ENCODE measurements around the gene CPSF3. TPM values are rescaled to one million over a fixed set of nuclear protein-coding genes. Genes with fewer than 3 reads are reported as not detected.

CPSF3 gene
- total and polyA plus RNA-seq, 2 of the 13 experiments (the other 11 are each of a cell fraction or from before 2014, with no cell fraction given): 19.8 to 93.0 TPM

GRCh38 chr2:9423100-9423921, at the start of gene CPSF3, which contains the start of gene ITGB1BP1 (continued):
- TF ChIP-seq ATF7 (IDR thresholded peaks at IDR 0.05) (no peak), ATF7 (CRISPR knock-in tag; IDR thresholded peaks at IDR 0.05) (0 out of 2 replicates have a peak, but pooled peaks have one; percentile 55), U2AF2 (IDR thresholded peaks at IDR 0.05; ENCODE audit: low read depth, low read length) (no peak), ZFP82 (CRISPR knock-in tag; IDR thresholded peaks at IDR 0.05; ENCODE audit: borderline replicate concordance) (peak; percentile 96; the same call in 1 of the 2 replicates), ZFP91 (CRISPR knock-in tag; IDR thresholded peaks at IDR 0.05; ENCODE audit: borderline replicate concordance) (peak; percentile 98), PITX1 (CRISPR knock-in tag; IDR thresholded peaks at IDR 0.05) (no peak; the same call in 1 of the 2 replicates), KDM5B (CRISPR knock-in tag; IDR thresholded peaks at IDR 0.05; ENCODE audit: borderline replicate concordance) (peak; percentile 93), NONO (IDR thresholded peaks at IDR 0.05) (no peak), NONO (CRISPR knock-in tag; conservative IDR thresholded peaks at IDR 0.05) (peak; percentile 98), ZNF281 (CRISPR knock-in tag; IDR thresholded peaks at IDR 0.05; ENCODE audit: borderline replicate concordance) (peak; percentile 6; the same call in 1 of the 2 replicates), TRIM24 (CRISPR knock-in tag; IDR thresholded peaks at IDR 0.05) (no peak), E2F2 (CRISPR knock-in tag; IDR thresholded peaks at IDR 0.05; ENCODE audit: borderline replicate concordance) (peak; percentile 82; the same call in 1 of the 2 replicates), MATR3 (CRISPR knock-in tag; IDR thresholded peaks at IDR 0.05) (no peak), ZNF670 (CRISPR knock-in tag; IDR thresholded peaks at IDR 0.05; ENCODE audit: borderline replicate concordance) (peak; percentile 49; the same call in 1 of the 2 replicates), STAT6 (CRISPR knock-in tag; IDR thresholded peaks at IDR 0.05; ENCODE audit: borderline replicate concordance) (peak; percentile 34; the same call in 1 of the 2 replicates), ZHX1 (CRISPR knock-in tag; IDR thresholded peaks at IDR 0.05; ENCODE audit: low read depth) (no peak)
